Activated CD4-positive, alpha-beta T cell treated with anti-CD3 and anti-CD28 coated beads, Interleukin-2, Interleukin-6, amounts not matched to agents 100 ng/mL and 50 ng/mL, durations not matched to agents 16 hours and 8 hours (primary cell): Measurements from ENCODE around the gene ZNF81.
"Not testable (repeated sequence)": the region's sequence is repeated elsewhere in the genome, so short reads cannot be mapped to it uniquely, and the experiment has no call there.

ENCODE experiments used
- DNase-seq: peaks from one replicate; pipeline ENCODE4 v3.0.0-alpha.2; 2020

Gene ZNF81

DNA sequence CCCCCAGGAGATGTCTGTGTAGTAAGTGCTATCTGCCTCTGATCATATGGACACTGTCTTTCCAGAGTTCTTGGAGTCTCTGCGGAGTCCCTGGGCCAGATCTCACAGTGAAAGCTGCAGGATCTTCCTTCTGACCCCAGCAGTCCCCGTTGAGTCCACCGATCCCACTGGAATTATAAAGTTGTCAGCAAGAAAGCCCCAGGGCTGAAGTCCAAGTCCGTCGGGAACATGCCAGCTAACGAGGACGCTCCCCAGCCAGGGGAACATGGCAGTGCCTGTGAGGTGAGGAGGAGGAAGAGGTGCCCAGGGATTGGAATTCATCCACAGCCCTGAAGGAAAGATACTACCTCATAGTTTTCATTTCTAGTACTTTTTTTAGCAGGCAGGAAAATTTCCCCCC, 9.3 kb downstream of the ZNF81 start:
- no peak for DNase-seq

DNA sequence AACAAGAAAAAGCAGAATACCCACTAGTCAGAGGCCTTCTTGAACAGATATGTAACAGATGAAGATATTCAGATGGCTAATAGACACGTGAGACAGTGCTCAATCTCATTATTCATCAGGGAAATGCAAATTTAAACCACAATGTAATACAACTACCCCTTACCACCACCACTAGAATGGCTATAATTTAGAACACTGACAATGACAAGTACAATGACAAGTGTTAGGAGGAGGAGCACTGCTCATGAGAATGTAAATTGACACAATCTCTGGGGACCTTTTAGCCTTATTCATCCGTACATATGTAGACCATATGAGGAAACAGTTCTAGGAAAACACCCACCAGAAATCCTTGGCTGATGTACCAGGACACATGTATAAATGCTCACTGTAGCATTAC, 13.1 kb downstream of the ZNF81 start:
- DNase-seq = no peak

DNA sequence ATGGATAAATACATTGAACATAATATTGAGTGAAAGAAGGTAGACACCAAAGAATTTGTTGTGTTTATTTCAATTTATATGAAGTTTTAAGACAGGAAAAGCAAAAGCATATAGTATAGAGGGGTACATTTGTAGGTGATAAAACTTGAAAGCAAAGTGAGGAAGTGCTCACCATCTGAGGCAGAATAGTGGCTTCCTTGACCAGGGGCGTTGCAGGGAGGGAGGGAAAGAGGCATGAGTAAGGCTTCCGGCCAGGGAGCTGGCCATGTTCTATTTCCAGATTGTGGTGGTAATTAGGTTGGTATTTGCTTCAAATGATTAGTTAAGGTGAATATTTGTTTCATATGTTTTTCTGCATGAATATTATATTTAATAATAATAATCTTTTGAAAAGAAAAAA, 13.7 kb downstream of the ZNF81 start:
- not testable (repeated sequence) for DNase-seq

DNA sequence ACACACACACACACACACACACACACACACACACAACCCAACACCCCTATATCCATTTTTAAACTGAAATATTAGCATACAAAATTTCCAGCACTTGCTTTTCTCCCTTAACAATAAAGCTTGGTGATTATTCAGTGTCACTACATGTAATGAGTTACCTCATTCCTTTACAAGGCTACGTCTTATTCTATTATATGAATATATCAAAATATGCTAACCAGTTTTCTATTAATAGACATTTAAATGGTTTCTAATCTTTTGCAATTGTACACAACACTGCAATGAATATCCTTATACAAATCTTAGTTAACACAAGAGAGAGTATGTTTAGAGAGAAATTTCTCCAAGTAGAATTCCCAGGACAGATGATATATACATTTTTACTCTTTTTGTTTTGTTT, 14.2 kb downstream of the ZNF81 start:
- DNase-seq = no peak

DNA sequence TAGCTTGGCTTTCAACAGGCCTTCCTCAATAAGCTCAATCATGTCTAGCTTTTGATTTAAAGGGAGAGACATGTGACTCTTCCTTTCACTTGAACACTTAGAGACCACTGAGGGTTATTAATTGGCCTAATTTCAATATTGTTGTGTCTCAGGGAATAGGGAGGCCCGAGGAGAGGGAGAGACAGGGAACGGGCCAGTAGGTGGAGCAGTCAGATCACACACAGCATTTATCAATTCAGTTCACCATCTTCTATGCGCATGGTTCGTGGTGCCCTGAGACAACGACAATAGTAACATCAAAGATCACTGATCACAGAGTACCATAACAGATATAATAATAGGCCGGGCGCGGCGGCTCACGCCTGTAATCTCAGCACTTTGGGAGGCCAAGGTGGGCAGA, 17.8 kb downstream of the ZNF81 start:
- peak; percentile 9 for DNase-seq

DNA sequence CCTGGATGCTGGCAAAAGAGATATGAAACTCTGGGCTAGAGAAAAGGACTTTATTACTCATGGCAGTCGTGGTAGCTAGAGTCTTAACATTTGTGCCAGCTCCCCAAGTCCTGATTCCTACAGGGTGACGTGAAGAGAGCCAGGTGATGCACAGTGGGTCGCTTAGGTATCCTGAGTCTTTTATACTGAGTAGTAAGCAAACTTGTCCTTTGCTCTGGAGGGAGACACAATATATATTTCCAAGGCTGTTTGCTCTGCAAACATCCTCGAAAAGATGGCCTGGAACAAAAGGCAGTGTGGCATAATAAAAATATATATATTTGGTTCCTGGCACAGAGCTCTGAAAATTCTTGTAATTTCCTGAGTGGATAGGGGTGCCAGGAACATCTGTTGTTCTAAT, 23.0 kb downstream of the ZNF81 start:
- no peak for DNase-seq

DNA sequence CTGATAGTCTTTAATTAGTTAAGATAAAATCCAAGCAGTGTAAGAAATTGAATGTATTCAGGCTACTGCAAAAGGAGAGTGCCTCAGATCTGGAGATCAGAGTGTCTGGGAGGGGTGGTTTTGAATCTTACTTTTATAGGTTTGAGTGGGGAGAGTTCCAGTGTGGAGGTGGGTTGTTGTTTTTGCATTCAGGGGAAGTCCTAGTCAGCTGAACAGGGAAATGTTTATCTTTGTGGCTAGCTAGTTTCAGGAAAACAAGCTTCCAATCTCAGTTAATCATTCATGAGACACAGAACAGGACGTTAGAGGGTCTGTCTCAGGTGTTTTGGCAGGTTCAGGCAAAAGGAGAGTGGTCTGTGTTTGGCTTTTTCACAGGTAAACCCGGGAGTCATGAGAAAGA, 26.0 kb downstream of the ZNF81 start:
- DNase-seq = no peak

DNA sequence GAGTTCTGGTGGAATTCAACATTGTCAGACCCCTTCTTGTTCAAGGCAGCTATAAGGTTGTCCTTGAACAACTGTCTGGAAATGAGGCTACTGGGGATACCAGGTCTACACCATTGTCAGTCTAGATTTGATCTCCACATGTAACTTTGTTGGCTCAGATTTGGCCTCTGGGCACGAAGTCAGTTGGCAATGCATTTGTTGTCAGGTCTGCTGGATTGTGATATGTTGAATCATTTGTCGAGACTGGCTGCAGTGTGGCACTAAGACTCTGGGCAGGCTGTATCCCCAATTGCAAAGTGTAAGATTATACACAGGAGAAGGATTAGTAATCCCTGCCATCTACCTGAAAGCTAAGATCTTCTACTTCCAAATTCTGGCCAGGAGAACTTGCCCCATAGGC, 26.5 kb downstream of the ZNF81 start:
- no peak for DNase-seq

DNA sequence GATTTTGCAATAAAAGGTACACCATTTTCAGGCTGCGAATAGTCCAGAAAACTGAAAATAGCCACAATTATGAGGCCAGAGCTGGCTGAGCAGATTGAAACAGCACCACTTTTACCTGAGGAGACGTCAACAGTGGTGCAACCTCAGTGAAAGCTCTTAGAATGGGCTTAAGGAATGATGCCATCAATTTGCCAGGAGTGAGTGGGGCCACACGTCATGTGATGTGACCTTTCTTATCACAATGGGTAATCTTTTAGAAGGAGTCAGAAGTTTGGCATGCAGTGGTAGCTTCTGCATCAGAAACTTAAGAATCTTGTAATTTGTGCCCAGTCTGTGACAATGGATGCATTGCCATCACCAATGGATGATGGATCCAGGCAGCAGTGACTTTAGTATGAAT, 27.6 kb downstream of the ZNF81 start:
- no peak for DNase-seq

DNA sequence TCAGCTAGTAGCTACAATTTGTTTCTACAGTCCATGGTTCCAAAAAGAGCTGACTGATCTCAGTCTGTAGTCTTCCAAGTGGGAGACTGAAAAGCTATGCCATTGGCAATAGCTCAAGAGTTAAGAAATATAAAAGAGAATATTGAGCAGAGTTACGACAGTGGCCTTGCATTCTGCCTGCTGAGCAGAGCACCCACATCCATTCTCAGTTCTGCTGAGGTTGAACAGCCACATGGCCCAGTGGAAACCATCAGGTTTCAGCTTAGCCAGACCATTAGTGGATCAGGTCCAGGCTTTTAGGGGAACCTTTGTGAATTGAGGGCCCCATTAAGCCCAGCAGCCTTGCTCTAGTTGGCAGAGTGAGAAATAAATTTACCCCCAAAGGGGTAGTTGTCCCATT, 28.1 kb downstream of the ZNF81 start:
- DNase-seq = no peak

DNA sequence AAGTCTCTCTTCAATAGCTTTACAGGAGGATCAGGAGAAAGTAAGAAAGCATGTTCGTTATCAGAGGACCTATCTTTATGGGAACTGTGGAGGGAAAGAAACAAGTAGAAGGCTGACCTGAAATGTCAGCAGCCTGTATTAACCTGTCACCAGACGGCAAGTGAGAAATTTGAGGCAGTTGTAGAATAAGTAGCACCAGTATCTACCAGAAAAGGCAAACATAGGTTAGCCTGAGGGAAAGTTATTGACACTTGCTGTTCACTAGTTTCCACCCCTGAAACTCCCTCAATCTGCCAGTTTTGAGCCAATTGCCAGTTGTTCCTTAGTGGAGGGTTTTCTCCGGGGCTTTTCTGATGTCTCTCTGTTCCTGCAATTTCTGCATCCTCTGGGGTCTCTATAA, 36.4 kb downstream of the ZNF81 start:
- no peak for DNase-seq

DNA sequence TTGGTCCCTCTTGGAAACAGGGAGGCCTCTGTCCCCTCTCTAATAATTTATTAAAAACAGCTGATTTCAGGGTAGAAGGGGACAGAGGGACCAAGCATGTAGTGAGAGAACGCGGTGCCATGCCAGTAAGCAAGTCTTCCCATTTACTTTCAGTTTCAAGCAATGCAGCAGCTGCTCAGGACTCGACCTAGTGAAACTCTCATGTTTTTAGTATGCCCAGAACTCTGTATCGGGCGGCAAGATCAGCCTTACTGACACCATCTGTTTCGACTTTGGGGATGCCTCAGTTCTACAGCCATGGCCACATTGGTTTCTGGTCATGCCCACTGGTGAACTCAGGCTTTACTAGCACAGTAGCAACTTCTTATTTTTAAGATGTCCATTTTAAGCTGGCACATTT, 40.6 kb downstream of the ZNF81 start:
- DNase-seq = no peak

DNA sequence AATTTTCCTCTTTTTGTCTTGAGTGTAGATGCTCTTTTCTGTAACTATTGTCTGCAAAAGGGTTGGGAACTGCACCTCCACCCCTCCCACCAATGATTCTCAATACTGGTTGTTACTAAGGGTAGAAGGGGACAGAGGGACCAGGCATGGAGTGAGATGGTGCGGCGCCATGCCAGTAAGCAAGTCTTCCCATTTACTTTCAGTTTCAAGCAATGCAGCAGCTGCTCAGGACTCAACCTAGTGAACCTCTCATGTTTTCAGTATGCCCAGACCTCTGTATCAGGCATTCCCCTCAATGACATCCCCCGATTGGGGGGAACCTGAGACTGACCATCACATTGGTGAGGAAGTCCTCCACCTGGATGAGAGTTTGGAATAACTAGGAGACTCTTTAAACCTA, 41.5 kb downstream of the ZNF81 start:
- DNase-seq = no peak

DNA sequence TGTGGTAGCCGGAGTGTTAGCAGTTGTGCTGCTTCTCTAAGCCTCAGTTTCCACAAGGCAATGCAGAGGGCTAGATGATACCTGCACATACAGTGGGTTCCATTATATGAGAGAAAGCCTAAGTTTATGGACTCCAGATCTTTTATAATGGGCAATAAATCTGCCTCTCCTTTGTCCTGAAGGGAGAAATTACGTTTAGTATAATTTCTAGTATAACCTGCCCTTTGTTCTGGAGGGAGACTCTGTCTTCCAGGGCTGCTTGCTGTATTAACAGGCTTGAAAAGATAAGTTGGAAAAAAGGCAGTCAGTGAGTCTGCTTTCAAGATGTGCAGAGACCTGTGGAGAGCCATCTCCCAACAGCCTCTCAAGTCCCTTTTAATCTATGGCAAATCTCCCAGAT, 42.8 kb downstream of the ZNF81 start:
- DNase-seq = no peak

DNA sequence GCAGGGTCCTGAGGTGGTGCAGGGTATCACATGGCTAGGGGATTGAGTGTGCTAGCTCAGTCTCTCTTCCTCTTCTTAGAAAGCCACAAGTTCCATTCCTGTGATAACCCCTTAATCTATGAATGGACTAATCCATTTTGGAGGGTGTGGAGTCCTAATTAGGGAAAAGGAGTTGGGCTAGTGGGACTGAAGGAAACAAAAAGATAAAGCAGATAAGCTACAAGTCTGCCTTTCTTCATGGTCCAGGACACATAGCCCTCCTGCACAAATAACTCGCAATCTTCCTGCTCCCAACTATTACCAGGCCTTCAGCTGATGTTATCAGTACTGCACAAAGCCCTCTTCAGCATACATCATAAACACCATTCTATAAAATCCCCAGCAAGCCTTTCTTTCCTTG, 44.2 kb downstream of the ZNF81 start:
- DNase-seq = no peak

DNA sequence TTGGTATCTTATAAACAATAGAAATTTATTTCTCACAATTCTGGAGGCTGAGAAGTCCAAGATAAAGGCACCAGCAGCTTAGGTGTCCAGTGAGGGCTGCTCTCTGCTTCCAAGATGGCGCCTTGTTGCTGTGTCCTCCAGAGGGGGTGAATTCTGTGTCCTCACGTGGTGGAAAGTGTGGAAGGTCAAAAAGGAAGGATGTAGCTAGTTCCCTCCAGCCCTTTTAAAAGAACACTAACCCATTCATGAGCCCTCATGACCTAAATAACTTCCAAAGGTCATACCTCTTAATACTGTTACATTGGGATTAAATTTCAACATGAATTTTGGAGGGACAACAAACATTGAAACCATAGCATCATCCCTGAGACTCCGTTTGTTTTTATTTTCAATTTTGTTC, 48.8 kb downstream of the ZNF81 start:
- no peak for DNase-seq

DNA sequence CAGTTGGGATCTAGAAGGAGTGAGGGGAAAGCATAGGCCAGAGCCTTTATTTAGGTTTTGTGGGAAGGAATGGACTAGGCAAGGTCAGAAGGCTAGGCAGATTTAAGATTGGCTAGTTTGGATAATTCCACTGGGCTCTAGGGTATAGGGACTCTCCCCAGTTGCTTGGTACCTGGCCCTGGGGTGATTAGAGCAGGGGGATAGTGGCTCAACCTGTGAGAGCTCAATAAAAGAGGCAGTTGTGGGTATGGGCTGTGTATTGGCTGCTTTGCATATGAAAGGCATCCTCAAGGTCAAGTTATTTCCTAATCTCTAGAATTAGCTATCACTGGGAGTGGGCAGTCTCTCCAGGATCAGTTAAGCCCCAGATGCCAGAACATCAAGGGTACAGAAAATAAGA, 61.3 kb downstream of the ZNF81 start:
- no peak for DNase-seq

DNA sequence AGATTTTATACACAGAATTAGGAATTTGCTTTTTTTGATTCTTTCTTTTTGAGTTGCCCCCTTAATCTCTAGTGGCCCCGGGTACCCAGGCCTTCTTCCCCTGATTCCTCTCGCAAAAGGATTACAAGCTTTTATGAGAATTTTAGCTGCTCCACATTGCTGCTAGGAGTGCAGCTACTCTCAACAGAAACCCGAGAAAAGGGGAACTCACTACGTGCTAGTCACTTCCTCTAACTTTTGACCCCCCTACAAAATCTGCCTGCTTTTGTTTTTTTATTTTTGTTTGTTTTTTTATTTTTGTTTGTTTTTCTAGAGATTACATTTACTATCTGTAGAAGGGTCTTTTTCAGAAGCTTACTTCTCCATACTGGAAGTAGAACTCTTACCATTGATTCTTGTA, 64.1 kb downstream of the ZNF81 start:
- DNase-seq = no peak

DNA sequence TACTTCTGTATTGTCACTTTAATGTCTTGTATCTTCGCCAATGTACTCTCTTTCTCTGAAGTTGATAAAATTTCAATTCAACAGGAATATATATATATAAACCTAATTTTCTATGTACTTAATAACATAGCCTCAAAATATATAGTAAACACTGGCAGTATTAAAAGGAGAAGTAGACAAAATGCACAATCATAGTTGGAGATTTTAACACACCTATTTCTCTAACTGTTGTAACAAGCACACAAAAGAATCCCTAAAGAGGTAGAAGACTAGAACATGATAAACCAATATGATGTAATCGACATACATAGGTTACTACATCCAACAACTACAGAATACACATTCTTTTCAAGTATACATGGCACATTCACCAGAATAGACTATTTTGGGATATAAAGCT, 65.5 kb downstream of the ZNF81 start:
- DNase-seq = no peak

DNA sequence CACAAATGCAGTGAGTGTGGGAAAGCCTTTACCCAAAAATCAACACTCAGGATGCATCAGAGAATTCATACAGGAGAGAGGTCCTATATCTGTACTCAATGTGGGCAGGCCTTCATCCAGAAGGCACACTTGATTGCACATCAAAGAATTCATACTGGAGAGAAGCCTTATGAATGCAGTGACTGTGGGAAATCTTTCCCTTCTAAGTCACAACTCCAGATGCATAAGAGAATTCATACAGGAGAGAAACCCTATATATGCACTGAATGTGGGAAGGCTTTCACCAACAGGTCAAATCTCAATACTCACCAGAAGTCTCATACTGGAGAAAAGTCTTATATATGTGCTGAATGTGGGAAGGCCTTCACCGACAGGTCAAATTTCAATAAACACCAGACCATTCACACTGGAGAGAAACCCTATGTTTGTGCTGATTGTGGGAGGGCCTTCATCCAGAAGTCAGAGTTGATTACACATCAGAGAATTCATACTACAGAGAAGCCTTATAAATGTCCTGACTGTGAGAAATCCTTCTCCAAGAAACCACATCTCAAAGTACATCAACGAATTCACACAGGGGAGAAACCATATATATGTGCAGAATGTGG, 79.3 kb downstream of the ZNF81 start:
- no peak for DNase-seq

DNA sequence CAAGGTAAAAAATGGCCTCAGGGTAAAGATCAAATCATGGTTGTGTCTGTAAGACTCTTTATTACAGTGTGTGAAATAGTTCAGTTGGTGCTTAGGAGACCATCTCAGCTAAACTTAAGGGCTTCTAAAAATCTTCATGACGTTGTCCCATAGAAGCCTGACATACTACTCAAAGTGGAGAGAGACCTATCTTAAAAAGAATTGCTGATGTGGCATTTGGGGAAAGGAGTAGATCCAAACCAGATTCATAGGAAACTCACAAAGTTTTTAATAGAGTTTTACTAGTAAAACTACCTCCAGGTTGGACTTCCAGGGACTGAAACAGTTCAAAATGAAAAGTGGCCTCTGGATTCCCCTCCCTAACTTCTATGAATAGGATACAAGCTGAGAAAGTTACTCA, 81.6 kb downstream of the ZNF81 start:
- no peak for DNase-seq

DNA sequence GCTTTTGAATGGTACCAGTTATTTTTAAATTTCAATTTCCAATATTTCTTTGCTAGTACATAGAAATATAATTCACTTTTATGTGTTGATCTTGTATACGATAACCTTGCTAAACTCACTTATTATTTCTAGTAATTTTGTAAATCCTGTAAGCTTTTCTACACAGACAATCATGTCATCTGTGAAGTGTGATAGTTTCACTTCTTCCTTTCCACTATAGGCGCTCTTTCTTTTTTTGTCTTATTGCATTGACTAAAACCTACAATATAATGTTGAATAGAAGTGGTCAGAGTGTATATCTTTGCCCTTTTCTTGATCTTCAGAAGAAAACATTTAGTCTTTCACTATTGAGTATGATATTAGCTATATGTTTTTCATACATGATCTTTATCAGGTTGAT, 90.5 kb downstream of the ZNF81 start:
- DNase-seq = no peak

DNA sequence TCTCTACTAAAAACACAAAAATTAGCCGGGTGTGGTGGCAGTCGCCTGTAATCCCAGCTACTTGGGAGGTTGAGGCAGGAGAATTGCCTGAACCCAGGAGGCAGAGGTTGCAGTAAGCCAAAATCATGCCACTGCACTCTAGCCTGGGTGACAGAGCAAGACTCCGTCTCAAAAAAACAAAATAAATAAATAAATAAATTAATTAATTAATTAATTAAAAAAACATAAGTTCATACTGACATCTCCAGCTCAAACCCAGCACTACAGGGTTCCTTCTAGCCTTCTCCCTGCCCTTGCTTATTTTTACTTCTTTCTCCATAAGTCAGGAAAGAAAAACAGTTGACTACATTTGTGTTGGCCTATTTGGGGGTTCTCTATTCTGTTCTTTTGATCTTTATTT, 95.3 kb downstream of the ZNF81 start:
- not testable (repeated sequence) for DNase-seq

DNA sequence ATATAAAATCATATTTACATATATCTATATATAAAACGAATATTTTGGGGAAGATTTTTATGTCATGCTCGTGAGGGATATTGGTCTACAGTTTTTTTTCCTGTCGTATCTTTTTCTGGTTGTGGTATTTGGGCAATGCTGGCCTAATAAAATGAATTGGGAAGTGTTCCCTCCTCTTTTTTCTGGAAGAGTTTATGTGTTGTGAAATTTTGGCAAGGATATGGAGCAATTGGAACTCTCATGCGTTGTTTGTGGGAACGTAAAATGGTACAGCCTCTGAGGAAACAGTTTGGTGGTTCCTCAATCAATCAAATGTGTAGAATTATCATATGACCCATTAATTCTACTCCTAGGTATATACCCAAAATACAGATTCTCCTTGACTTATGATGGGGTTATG, 97.2 kb downstream of the ZNF81 start:
- DNase-seq = no peak

DNA sequence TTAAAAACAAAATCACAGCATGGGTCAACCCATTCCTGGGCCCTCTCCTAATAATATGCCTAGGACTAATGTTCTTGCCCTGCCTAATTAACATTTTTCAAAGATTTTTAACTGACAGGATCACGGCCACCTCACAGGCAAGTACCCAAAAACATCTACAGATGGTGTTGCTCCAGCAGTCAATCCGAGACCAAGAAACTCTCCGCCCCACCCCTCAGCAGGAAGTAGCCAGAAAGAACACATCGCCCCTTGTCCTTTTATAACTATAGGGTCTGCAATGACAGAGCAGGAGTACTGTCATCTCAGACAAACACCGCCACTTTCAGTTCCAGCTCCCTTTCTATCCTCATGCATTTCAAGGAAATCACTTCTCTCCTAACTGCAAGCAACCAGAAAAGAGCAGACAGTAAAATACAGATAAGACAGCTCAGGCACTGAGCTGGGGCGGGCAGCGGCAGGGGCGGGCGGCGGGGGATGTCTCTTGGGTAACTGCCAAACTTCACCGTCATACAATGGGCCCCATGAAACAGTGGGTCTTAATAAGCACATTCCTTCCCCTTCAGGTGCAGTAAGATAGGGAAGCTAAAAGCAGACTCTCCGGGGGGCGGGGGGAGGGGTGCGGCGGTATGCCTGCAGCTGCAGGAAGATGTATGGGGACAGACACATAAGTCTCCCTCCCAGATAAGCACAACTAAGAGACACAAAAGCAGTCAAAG, 99.7 kb downstream of the ZNF81 start:
- DNase-seq = peak; percentile 12
